ENCODE measurements around the gene IGF2BP2. TPM values are rescaled to one million over a fixed set of nuclear protein-coding genes. Genes with fewer than 3 reads are reported as not detected.

Gene IGF2BP2
- total RNA-seq, 1 donor from 2014 or later: 9.8 TPM

DNA sequence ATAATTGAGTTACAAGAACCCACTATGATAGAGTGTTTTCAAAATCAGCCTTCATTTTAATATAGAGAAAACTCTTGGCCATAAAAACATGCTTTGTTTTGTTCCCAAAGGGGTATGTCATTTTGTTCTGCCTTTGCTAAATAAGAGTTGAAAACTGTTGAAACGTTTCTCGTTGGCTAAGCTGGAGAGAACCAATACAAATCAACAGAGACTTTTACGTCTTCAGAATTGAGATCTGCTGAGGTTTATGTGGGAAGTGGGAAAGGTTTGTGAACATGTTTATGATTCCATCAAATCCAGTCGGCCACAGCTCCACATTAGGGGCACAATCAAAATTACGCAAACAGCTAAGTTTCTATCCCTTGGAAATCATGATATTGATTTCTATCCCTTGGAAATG, 102.0 kb downstream of the IGF2BP2 start:
- Histone ChIP-seq H3K27ac (no peak overlapping the region), H3K4me3 (no peak overlapping the region), H3K4me1 (no peaks in the 10 kb centered on the region), H3K9me3 (no peaks in the 10 kb centered on the region), H3K36me3 (no peaks in the 10 kb centered on the region), H3K27me3 (no peaks in the 10 kb centered on the region)
- DNase-seq (ENCODE audit: extremely low spot score in 2 of 2): no peak
- intact Hi-C loops (cut with DNase I): no loop called here
- TF ChIP-seq POLR2AphosphoS5 (IDR thresholded peaks at IDR 0.05; ENCODE audit: insufficient read depth in 1 of 2, low read depth in 1 of 2) (no peak), POLR2A (IDR thresholded peaks at IDR 0.05) (no peak)
- TF ChIP-seq, protein P1, sequence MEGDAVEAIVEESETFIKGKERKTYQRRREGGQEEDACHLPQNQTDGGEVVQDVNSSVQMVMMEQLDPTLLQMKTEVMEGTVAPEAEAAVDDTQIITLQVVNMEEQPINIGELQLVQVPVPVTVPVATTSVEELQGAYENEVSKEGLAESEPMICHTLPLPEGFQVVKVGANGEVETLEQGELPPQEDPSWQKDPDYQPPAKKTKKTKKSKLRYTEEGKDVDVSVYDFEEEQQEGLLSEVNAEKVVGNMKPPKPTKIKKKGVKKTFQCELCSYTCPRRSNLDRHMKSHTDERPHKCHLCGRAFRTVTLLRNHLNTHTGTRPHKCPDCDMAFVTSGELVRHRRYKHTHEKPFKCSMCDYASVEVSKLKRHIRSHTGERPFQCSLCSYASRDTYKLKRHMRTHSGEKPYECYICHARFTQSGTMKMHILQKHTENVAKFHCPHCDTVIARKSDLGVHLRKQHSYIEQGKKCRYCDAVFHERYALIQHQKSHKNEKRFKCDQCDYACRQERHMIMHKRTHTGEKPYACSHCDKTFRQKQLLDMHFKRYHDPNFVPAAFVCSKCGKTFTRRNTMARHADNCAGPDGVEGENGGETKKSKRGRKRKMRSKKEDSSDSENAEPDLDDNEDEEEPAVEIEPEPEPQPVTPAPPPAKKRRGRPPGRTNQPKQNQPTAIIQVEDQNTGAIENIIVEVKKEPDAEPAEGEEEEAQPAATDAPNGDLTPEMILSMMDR (IDR thresholded peaks at IDR 0.05): no peak

DNA sequence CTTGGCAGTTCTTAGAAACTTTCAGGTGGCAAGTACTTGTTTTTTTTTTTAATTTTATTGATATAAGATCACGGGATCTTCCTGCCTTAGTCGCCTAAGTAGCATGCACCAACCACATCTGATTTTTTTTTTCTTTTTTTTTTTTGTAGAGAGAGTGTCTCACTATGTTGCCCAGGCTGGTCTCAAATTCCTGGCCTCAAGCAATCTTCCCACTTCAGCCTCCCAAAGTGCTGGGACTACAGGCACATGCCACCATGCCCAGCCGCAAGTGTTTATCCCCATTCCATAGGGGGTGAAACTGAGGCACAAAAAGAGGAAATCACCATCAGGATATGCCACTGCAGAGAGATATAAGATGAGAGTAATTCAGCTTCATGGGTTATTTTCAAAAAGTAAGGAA, 102.9 kb downstream of the IGF2BP2 start:
- H3K4me3 ChIP-seq: no peak overlapping the region
- no peaks in the 10 kb centered on the region for H3K9me3 ChIP-seq
- TF ChIP-seq POLR2AphosphoS5 (IDR thresholded peaks at IDR 0.05; ENCODE audit: insufficient read depth in 1 of 2, low read depth in 1 of 2) (no peak), POLR2A (IDR thresholded peaks at IDR 0.05) (no peak)
- TF ChIP-seq, protein P1 (IDR thresholded peaks at IDR 0.05): no peak
- no peaks in the 10 kb centered on the region for H3K36me3 ChIP-seq
- intact Hi-C loops (cut with DNase I): no loop called here
- peaks cover 8% of the 10 kb centered on the region for H3K4me1 ChIP-seq
- no peak overlapping the region for H3K27ac ChIP-seq
- no peak for DNase-seq (ENCODE audit: extremely low spot score in 2 of 2)
- H3K27me3 ChIP-seq: no peaks in the 10 kb centered on the region

DNA sequence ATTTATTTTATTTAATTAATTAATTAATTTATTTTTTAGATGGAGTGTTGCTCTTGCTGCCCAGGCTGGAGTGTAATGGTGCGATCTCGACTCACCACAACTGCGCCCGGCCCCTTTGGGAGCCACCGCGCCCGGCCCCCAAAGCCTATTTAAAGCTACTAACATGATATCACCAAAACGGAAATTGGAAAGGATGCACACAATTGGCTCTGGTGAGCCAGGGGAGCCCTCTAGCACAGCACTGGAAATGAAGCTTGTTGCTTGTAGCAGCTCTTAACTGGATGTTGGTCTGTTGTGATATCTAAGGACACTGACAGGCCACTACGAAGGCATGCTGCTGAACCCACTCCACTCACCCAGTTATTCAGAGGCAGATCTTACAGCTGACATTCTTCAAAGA, 104.5 kb downstream of the IGF2BP2 start:
- intact Hi-C loops (cut with DNase I): no loop called here
- H3K27me3 ChIP-seq: no peaks in the 10 kb centered on the region
- no peak for TF ChIP-seq POLR2A (IDR thresholded peaks at IDR 0.05)
- TF ChIP-seq, protein P1 (IDR thresholded peaks at IDR 0.05): no peak
- TF ChIP-seq POLR2AphosphoS5 (IDR thresholded peaks at IDR 0.05; ENCODE audit: insufficient read depth in 1 of 2, low read depth in 1 of 2): no peak

DNA sequence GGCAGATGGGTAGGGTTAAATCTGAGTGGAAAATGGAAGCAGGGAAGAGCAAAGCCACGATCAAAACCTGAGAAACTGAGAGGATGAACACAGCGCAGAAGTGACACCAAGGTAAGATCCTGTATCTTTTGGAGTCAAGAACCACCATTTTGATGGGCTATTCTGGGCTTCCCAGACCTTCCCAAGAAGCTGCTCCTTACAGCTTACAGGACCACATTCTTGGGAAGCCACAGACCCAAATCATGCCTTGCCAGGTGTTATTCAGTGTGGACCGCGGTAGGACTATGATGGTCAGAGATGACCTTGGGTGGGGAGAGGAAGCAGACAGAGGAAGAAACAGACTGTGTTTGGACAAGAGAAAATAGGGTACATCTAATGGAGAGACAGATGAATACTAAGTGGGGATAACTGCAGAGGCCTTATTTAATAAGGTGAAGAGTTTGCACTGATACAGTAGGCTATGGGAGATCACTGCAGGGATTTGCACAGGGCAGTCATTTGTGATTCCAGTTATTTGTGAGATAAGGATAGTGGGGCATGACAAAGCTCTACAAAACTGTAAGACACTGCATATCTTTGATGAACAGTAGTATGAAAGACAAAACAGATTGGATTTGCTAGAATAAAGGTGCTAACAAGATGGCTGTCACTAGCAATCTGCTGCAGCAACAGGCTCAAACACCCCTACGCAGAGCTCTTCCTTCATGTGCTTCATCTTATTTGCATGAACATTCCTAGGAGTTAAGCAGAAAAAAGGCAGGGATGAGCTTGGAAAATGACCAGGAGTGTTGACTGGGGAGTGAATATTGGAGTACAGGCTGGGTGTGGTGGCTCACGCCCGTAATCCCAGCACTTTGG, 105.9 kb downstream of the IGF2BP2 start:
- Histone ChIP-seq H3K4me3 (no peak overlapping the region), H3K36me3 (no peaks in the 10 kb centered on the region), H3K27me3 (no peaks in the 10 kb centered on the region), H3K27ac (no peak overlapping the region), H3K9me3 (no peaks in the 10 kb centered on the region), H3K4me1 (peaks cover 20% of the 10 kb centered on the region)
- intact Hi-C loops (cut with DNase I): no loop called here
- TF ChIP-seq POLR2A (IDR thresholded peaks at IDR 0.05) (no peak), POLR2AphosphoS5 (IDR thresholded peaks at IDR 0.05; ENCODE audit: insufficient read depth in 1 of 2, low read depth in 1 of 2) (no peak)
- TF ChIP-seq, protein P1 (IDR thresholded peaks at IDR 0.05): no peak
- DNase-seq (ENCODE audit: extremely low spot score in 2 of 2): no peak

More for the DNA sequence above, 104.5 kb downstream of the IGF2BP2 start:
- H3K36me3 ChIP-seq: no peaks in the 10 kb centered on the region
- H3K4me1 ChIP-seq: peaks cover 15% of the 10 kb centered on the region
- no peak overlapping the region for H3K27ac ChIP-seq
- no peak for DNase-seq (ENCODE audit: extremely low spot score in 2 of 2)
- H3K9me3 ChIP-seq: no peaks in the 10 kb centered on the region
- no peak overlapping the region for H3K4me3 ChIP-seq
